Keratinocyte (primary cell): ENCODE results near the gene MMRN2. TPM values are rescaled to one million over a fixed set of nuclear protein-coding genes. Genes with fewer than 3 reads are reported as not detected.
"Not testable (repeated sequence)": the region's sequence is repeated elsewhere in the genome, so short reads cannot be mapped to it uniquely, and the experiment has no call there.

Experiments used
- DNase-seq: peaks from one replicate; pipeline ENCODE4 v3.0.0-alpha.2; 2011; ENCODE audit warnings: low read depth, missing footprints, low spot score
- FAIRE-seq: peaks from 2 replicates; lab custom pipeline; 2011; peaks lifted over from hg19 to GRCh38; lab: Jason Lieb, UNC
- H2AFZ ChIP-seq: 2 replicates; pipeline ENCODE4 v1.6.0; 2012; ENCODE audit warnings: low read length, control low read depth, inconsistent platforms; ENCODE audit not compliant: control insufficient read depth
- H3K27ac ChIP-seq: 2 replicates; pipeline ENCODE4 v1.5.1; 2011; ENCODE audit warnings: low read length; ENCODE audit not compliant: control insufficient read depth, insufficient read depth
- H3K27me3 ChIP-seq: 3 replicates; pipeline ENCODE4 v1.6.0; 2011; ENCODE audit warnings: low read length; ENCODE audit not compliant: control insufficient read depth, insufficient read depth; ENCODE audit errors: extremely low read depth
- H3K36me3 ChIP-seq, 2 experiments: 2 replicates in 1 of 2; 3 replicates in 1 of 2; pipeline ENCODE4 v1.5.1; 2011; ENCODE audit warnings: low read length in 2 of 2, mild to moderate bottlenecking in 1 of 2; ENCODE audit not compliant: control insufficient read depth in 2 of 2, insufficient read depth in 2 of 2; ENCODE audit errors: extremely low read depth in 1 of 2
- H3K4me1 ChIP-seq: 3 replicates; pipeline ENCODE4 v1.5.1; 2011; ENCODE audit warnings: low read length; ENCODE audit not compliant: control insufficient read depth, insufficient read depth; ENCODE audit errors: extremely low read depth
- H3K4me2 ChIP-seq: 3 replicates; pipeline ENCODE4 v1.6.0; 2011; ENCODE audit warnings: low read depth, low read length; ENCODE audit not compliant: control insufficient read depth, insufficient read depth; ENCODE audit errors: extremely low read depth
- H3K4me3 ChIP-seq, 3 experiments: fragments of 200-600 bp in 1 of 3; sonication (generic) in 1 of 3; 2 replicates in 2 of 3; 3 replicates in 1 of 3; pipeline ENCODE4 v1.5.1; 2011 to 2016; ENCODE audit warnings: low read length in 3 of 3, mild to moderate bottlenecking in 3 of 3, control low read depth in 2 of 3, inconsistent platforms in 1 of 3, low read depth in 1 of 3, mixed read lengths in 1 of 3, mixed run types in 1 of 3, moderate library complexity in 1 of 3; ENCODE audit not compliant: control insufficient read depth in 2 of 3, insufficient read depth in 2 of 3; ENCODE audit errors: extremely low read depth in 1 of 3
- H3K79me2 ChIP-seq: 2 replicates; pipeline ENCODE4 v1.6.0; 2012; ENCODE audit warnings: low read length; ENCODE audit not compliant: control insufficient read depth, insufficient read depth
- H3K9ac ChIP-seq: 3 replicates; pipeline ENCODE4 v1.6.0; 2011; ENCODE audit warnings: low read length; ENCODE audit not compliant: control insufficient read depth, insufficient read depth; ENCODE audit errors: extremely low read depth
- H3K9me1 ChIP-seq: 3 replicates; pipeline ENCODE4 v1.6.0; 2011; ENCODE audit warnings: low read length; ENCODE audit not compliant: control insufficient read depth, insufficient read depth; ENCODE audit errors: extremely low read depth
- H3K9me3 ChIP-seq: 2 replicates; pipeline ENCODE4 v1.5.1; 2012; ENCODE audit warnings: low read depth, low read length; ENCODE audit not compliant: control insufficient read depth
- H4K20me1 ChIP-seq: 3 replicates; pipeline ENCODE4 v1.6.0; 2011; ENCODE audit warnings: low read length; ENCODE audit not compliant: control insufficient read depth, insufficient read depth; ENCODE audit errors: extremely low read depth
- EZH2 ChIP-seq: IDR thresholded peaks from one replicate; pipeline ENCODE4 v1.6.1; 2012; ENCODE audit warnings: inconsistent platforms, mild to moderate bottlenecking, low read length, moderate library complexity
- dilution Hi-C: fragments of 300-500 bp; cut with MboI; formaldehyde crosslinking; loops from one replicate; pipeline ENCODE4 v1.7.0; 2020; ENCODE audit warnings: low sequenced_read_pairs; ENCODE audit not compliant: extremely low pct_ligation_motif_present
- polyA plus RNA-seq, 5 experiments: library from polyadenylated mRNA; depleted of rRNA in 3 of 5; stranded (reverse) in 3 of 5; stranded (forward) in 1 of 5; unstranded in 1 of 5; fragments of >200 nt; gene quantifications; 1 replicate in 1 of 5; 2 replicates in 3 of 5; 3 replicates in 1 of 5; pipeline versions ENCODE4 v1.2.1 to v1.2.3, GENCODE V29; 2011 to 2012; ENCODE audit warnings: missing spikeins in 2 of 5, low read depth in 1 of 5, low replicate concordance in 1 of 5
- TF ChIP-seq, protein P1 (sequence below), 3 experiments: IDR thresholded peaks in 1 of 3; conservative IDR thresholded peaks in 1 of 3; optimal IDR thresholded peaks in 1 of 3; 2 replicates in 2 of 3; 3 replicates in 1 of 3; pipeline versions ENCODE3 to v1.5.1; 2011; ENCODE audit warnings: low read length in 3 of 3, mild to moderate bottlenecking in 3 of 3, moderate library complexity in 2 of 3, control low read depth in 1 of 3, inconsistent platforms in 1 of 3; ENCODE audit not compliant: insufficient read depth in 2 of 3; ENCODE audit errors: extremely low read depth in 1 of 3

MMRN2 gene
- polyA plus RNA-seq, 1 donor (not counting 4 experiments of a cell fraction or from before 2014, with no cell fraction given), result 13.8 TPM

DNA sequence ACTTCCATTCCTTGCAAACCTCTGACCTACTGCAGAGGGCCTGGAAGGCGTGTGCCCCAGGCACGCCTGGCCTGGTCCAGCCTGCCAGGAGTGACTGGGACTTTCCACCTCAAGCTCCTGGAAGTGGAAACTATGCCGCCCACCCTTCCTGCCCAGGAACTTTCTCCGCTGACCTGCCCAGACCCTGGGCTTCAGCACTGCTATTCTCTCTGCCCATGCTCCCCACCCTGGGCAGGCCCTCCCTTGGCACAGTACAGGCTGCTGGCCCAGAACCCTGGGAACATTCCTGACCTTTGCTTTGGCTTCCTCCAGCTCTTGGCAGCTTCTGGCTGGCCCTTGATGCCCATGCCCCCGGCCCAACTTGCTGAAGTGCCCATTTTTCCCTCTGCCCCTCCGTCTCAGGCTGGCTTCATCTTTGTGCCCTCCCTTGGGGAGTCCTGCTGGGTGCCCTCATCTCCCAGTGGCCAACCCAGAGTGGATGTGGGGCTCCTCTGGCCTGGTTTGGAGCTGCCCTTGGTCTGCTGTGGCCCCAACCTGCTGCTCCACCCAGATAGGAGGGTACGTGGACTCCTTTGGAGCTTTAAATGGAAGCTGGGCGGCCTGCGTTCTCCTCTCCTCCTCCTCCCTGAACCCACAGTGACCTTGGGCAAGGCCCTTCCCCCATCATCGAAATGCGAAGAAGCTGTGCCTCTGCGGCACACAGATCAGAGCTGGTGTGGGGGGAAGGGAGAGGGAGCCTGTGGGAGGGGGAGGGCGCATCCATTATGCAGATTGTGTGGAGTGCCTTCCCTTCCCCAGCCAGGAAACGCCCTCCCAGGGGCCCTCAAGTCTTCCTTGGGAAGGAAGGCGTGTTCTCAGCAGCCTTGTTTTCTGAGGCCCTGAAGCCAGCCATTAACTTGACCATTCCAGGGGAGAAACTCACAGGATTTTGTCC is 3.4 kb downstream of the MMRN2 start:
- Histone ChIP-seq H3K79me2 (peaks cover 2% of the 10 kb centered on the region), H3K4me1 (peaks cover 13% of the 10 kb centered on the region), H3K9me3 (no peaks in the 10 kb centered on the region), H3K4me3 (no peak overlapping the region), H3K27ac (no peak overlapping the region), H2AFZ (no peak overlapping the region), H3K9ac (no peak overlapping the region), H3K36me3 (no peaks in the 10 kb centered on the region), H3K27me3 (no peaks in the 10 kb centered on the region), H4K20me1 (peaks cover 3% of the 10 kb centered on the region), H3K4me2 (no peak overlapping the region), H3K9me1 (no peaks in the 10 kb centered on the region)
- TF ChIP-seq, protein P1, sequence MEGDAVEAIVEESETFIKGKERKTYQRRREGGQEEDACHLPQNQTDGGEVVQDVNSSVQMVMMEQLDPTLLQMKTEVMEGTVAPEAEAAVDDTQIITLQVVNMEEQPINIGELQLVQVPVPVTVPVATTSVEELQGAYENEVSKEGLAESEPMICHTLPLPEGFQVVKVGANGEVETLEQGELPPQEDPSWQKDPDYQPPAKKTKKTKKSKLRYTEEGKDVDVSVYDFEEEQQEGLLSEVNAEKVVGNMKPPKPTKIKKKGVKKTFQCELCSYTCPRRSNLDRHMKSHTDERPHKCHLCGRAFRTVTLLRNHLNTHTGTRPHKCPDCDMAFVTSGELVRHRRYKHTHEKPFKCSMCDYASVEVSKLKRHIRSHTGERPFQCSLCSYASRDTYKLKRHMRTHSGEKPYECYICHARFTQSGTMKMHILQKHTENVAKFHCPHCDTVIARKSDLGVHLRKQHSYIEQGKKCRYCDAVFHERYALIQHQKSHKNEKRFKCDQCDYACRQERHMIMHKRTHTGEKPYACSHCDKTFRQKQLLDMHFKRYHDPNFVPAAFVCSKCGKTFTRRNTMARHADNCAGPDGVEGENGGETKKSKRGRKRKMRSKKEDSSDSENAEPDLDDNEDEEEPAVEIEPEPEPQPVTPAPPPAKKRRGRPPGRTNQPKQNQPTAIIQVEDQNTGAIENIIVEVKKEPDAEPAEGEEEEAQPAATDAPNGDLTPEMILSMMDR (optimal IDR thresholded peaks at IDR 0.05 in 1 of 3, IDR thresholded peaks at IDR 0.05 in 1 of 3, conservative IDR thresholded peaks at IDR 0.05 in 1 of 3; ENCODE audit: extremely low read depth in 1 of 3, insufficient read depth in 2 of 3, low read length in 3 of 3), result no peak
- TF ChIP-seq EZH2, result no peak
- FAIRE-seq, result no peak
- dilution Hi-C loops, result no loop called here
- DNase-seq, result no peak

DNA sequence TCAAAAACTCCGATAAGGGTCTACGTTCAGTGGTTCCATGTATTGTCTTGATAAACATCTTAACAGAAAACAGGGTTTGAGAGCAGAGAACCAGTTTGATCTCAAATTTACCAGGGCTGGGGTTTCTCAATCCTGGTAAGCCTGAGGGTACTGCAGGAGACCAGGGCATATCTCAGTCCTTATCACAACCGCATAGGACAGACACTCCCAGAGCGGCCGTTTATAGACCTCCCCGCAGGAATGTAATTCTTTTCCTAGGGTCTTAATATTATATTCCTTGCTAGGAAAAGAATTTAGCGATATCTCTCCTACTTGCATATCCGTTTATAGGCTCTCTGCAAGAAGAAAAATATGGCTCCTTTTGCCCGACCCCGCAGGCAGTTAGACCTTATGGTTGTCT is 4.7 kb downstream of the MMRN2 start:
- H3K4me1 ChIP-seq, H3K4me2 ChIP-seq, H3K27ac ChIP-seq, H3K79me2 ChIP-seq, H3K36me3 ChIP-seq, H4K20me1 ChIP-seq, H3K9me3 ChIP-seq, H3K9me1 ChIP-seq, dilution Hi-C loops, H3K9ac ChIP-seq, H3K27me3 ChIP-seq, H2AFZ ChIP-seq, DNase-seq, H3K4me3 ChIP-seq, FAIRE-seq: not testable (repeated sequence)
